GM21423 (cell line): ENCODE measurements around the gene SGCD.

Experiments
- ATAC-seq: cut with Tn5 transposase; IDR thresholded peaks from one replicate; pipeline ENCODE4 v1.9.1; 2021; ENCODE audit warnings: mild to moderate bottlenecking, moderate library complexity; ENCODE audit not compliant: unreplicated experiment

Gene SGCD

GRCh38 chr5:156400231-156400986 is 73.4 kb downstream of the SGCD start:
- ATAC-seq = no peak

GRCh38 chr5:156401804-156402203 is 74.8 kb downstream of the SGCD start:
- ATAC-seq = no peak

GRCh38 chr5:156402387-156402921 is 75.5 kb downstream of the SGCD start:
- peak; percentile 98 for ATAC-seq

- ATAC-seq = no peak
These were observed 79.0 kb downstream of the SGCD start for GRCh38 chr5:156405988-156406387.

- ATAC-seq = no peak
These were observed 80.3 kb downstream of the SGCD start for GRCh38 chr5:156407251-156407650.

- ATAC-seq = no peak
These were observed 82.9 kb downstream of the SGCD start for GRCh38 chr5:156409834-156410233.

GRCh38 chr5:156411185-156411613 is 84.2 kb downstream of the SGCD start:
- no peak for ATAC-seq

- no peak for ATAC-seq
These were observed 85.0 kb downstream of the SGCD start for GRCh38 chr5:156411957-156412356.

GRCh38 chr5:156414391-156414790 is 87.4 kb downstream of the SGCD start:
- no peak for ATAC-seq

- no peak for ATAC-seq
These were observed 92.7 kb downstream of the SGCD start for GRCh38 chr5:156419661-156420060.

- ATAC-seq = no peak
These were observed 93.7 kb downstream of the SGCD start for GRCh38 chr5:156420665-156421064.

GRCh38 chr5:156421798-156422197 is 94.8 kb downstream of the SGCD start:
- ATAC-seq = no peak

- ATAC-seq = no peak
These were observed 96.6 kb downstream of the SGCD start for GRCh38 chr5:156423597-156423996.

- ATAC-seq = no peak
These were observed 100.4 kb downstream of the SGCD start for GRCh38 chr5:156427315-156427714.

GRCh38 chr5:156431956-156432829 is 105.2 kb downstream of the SGCD start:
- ATAC-seq = no peak

GRCh38 chr5:156432830-156433105 is 105.8 kb downstream of the SGCD start:
- ATAC-seq = no peak

GRCh38 chr5:156434471-156434870 is 107.5 kb downstream of the SGCD start:
- ATAC-seq = no peak

- ATAC-seq = no peak
These were observed 108.1 kb downstream of the SGCD start for GRCh38 chr5:156435101-156435500.

- no peak for ATAC-seq
These were observed 111.1 kb downstream of the SGCD start for GRCh38 chr5:156438076-156438475.

- no peak for ATAC-seq
These were observed 117.9 kb downstream of the SGCD start for GRCh38 chr5:156444753-156445291.

- no peak for ATAC-seq
These were observed 119.6 kb downstream of the SGCD start for GRCh38 chr5:156446526-156446925.

GRCh38 chr5:156450778-156451177 is 123.8 kb downstream of the SGCD start:
- ATAC-seq = no peak
